Kidney (tissue), 14 donors: Measurements from ENCODE around the gene NSD1. TPM values are rescaled to one million over a fixed set of nuclear protein-coding genes. Genes with fewer than 3 reads are reported as not detected.

Source experiments
- DNase-seq, 5 donors: peaks; one replicate each; pipeline ENCODE4 v3.0.0-alpha.2; 2013 to 2020
- FAIRE-seq: peaks from 2 replicates; lab custom pipeline; 2012; peaks lifted over from hg19 to GRCh38; lab: Jason Lieb, UNC
- H3K27ac ChIP-seq, 2 donors: one replicate each; pipeline ENCODE4 v1.7.0; 2013; ENCODE audit warnings: low read depth in 2 of 2, low read length in 2 of 2, inconsistent platforms in 1 of 2
- H3K27me3 ChIP-seq: one replicate; pipeline ENCODE4 v1.7.1; 2013; ENCODE audit warnings: low read length, inconsistent platforms; ENCODE audit not compliant: control insufficient read depth, insufficient read depth
- H3K36me3 ChIP-seq, 3 donors: one replicate each; pipeline versions ENCODE4 v1.7.0 to v1.7.1; 2013; ENCODE audit warnings: low read length in 3 of 3, control low read depth in 1 of 3, inconsistent platforms in 1 of 3; ENCODE audit not compliant: insufficient read depth in 3 of 3, control insufficient read depth in 2 of 3
- H3K4me1 ChIP-seq, 3 donors: one replicate each; pipeline versions ENCODE4 v1.7.0 to v1.7.1; 2013; ENCODE audit warnings: low read length in 3 of 3, inconsistent platforms in 1 of 3, low read depth in 1 of 3; ENCODE audit not compliant: control insufficient read depth in 2 of 3, insufficient read depth in 2 of 3
- H3K4me3 ChIP-seq, 3 donors: one replicate each; pipeline versions ENCODE4 v1.7.0 to v1.8.1; 2013; ENCODE audit warnings: low read length in 3 of 3, control low read depth in 1 of 3, inconsistent platforms in 1 of 3
- H3K9ac ChIP-seq, 3 donors: one replicate each; pipeline versions ENCODE4 v1.7.0 to v1.7.1; 2013; ENCODE audit warnings: low read length in 3 of 3, control low read depth in 1 of 3, inconsistent platforms in 1 of 3
- H3K9me3 ChIP-seq, 3 donors: one replicate each; pipeline versions ENCODE4 v1.7.0 to v1.7.1; 2013; ENCODE audit warnings: low read length in 3 of 3, control low read depth in 1 of 3, inconsistent platforms in 1 of 3; ENCODE audit not compliant: control insufficient read depth in 2 of 3, insufficient read depth in 1 of 3
- CTCF ChIP-seq: IDR thresholded peaks from 3 replicates; pipeline ENCODE4 v1.5.1; 2012; ENCODE audit warnings: mild to moderate bottlenecking, moderate library complexity, borderline replicate concordance; ENCODE audit not compliant: insufficient read depth; ENCODE audit errors: extremely low read depth
- intact Hi-C: fragments of 100-400 bp; cut with DNase I; formaldehyde crosslinking; loops from one replicate; pipeline ENCODE4 v1.11.1; 2022
- polyA plus RNA-seq: library from polyadenylated mRNA; stranded (reverse); fragments of 350-450 nt; fragmentation: Illumina TruSeq; extraction: RNeasy Lipid Tissue Mini Kit (QIAGEN cat#74804); gene quantifications from one replicate; pipeline ENCODE4 v1.2.3, GENCODE V29; 2014; ENCODE audit warnings: low read depth, low replicate concordance; ENCODE audit not compliant: insufficient read depth
- total RNA-seq: library from RNA; stranded (reverse); fragmentation: NEBNext Ultra II Directional; extraction: Animal tissue kit (Norgen Biotek cat#: 25700); gene quantifications from one replicate; pipeline ENCODE4 v1.2.1, GENCODE V29; 2021
- donor health status: control.
- donor health status: control.
- donor health status: control.
- donor health status: control.
- donor health status: control.
- donor health status: DM: yes; HTN: yes; CAD: no.
- donor health status: Normal renal cell carcinoma (clear cell type).

NSD1 gene
- total and polyA plus RNA-seq, 2 donors from 2014 or later: 6.0 to 99.1 TPM

- peak overlapping the region; percentile 7 to 47 for H3K27ac ChIP-seq
- no peaks in the 10 kb centered on the region for H3K27me3 ChIP-seq
- DNase-seq (no peak), FAIRE-seq (no peak)
- TF ChIP-seq CTCF: no peak
- no peaks in the 10 kb centered on the region for H3K9me3 ChIP-seq
- H3K36me3 ChIP-seq: peaks cover 0 to 33% (median 14%) of the 10 kb centered on the region in 3 donors
- intact Hi-C loops: no loop called here
- H3K4me1 ChIP-seq: peaks cover 0 to 33% (median 4%) of the 10 kb centered on the region in 3 donors
- no peak overlapping the region for H3K4me3 ChIP-seq
- H3K9ac ChIP-seq: no peak overlapping the region
These were observed 167.4 kb downstream of the NSD1 start for GRCh38 chr5:177300951-177301350.

- peak in 1 of 5 donors; percentile 88 for DNase-seq
- Histone ChIP-seq H3K4me3 (no peak overlapping the region), H3K9ac (peak overlapping the region in 1 of 3 donors; percentile 16), H3K9me3 (no peaks in the 10 kb centered on the region), H3K27me3 (no peaks in the 10 kb centered on the region), H3K4me1 (peaks cover 0 to 32% (median 4%) of the 10 kb centered on the region in 3 donors), H3K36me3 (peaks cover 0 to 28% (median 14%) of the 10 kb centered on the region in 3 donors), H3K27ac (peak overlapping the region; percentile 11 to 29)
- FAIRE-seq: no peak
- intact Hi-C loops: no loop called here
- no peak for TF ChIP-seq CTCF
These were observed 168.1 kb downstream of the NSD1 start for GRCh38 chr5:177301503-177302165.

- H3K9me3 ChIP-seq: no peaks in the 10 kb centered on the region
- intact Hi-C loops: no loop called here
- H3K36me3 ChIP-seq: peaks cover 0 to 31% (median 13%) of the 10 kb centered on the region in 3 donors
- FAIRE-seq (no peak), DNase-seq (no peak)
- no peaks in the 10 kb centered on the region for H3K27me3 ChIP-seq
- peak overlapping the region; percentile 46 to 60 (median 53) for H3K9ac ChIP-seq
- peak overlapping the region; percentile 76 to 80 for H3K27ac ChIP-seq
- peak overlapping the region; percentile 68 to 84 (median 80) for H3K4me3 ChIP-seq
- peak; percentile 3 for TF ChIP-seq CTCF
- H3K4me1 ChIP-seq: peaks cover 0 to 29% (median 4%) of the 10 kb centered on the region in 3 donors
These were observed 169.0 kb downstream of the NSD1 start for GRCh38 chr5:177302354-177303110.
